NCI-H2171 (cell line): ENCODE measurements around the gene DDI1.

Source experiments
- DNase-seq: peaks from one replicate; lab custom pipeline; 2025; lab: John Stamatoyannopoulos, UW

Gene DDI1

DNA sequence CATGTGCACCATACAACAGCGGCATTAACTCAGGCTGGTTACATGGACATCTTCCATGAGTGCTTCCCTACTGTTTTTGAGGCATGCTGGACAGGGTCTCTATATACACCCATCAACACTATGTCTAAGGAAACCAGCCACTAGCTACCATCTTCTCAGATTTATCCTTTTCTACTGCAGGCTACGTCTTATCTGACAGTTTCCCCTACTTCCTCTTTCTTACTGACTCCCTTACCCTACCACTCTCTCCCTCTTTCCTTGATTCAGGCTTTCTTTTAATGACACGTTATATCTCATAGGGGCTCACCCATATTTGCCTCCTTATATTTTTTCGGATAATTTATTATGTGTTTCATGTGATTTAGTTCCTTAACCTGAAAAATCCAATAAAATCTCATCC, 41.8 kb downstream of the DDI1 start:
- no peak for DNase-seq

DNA sequence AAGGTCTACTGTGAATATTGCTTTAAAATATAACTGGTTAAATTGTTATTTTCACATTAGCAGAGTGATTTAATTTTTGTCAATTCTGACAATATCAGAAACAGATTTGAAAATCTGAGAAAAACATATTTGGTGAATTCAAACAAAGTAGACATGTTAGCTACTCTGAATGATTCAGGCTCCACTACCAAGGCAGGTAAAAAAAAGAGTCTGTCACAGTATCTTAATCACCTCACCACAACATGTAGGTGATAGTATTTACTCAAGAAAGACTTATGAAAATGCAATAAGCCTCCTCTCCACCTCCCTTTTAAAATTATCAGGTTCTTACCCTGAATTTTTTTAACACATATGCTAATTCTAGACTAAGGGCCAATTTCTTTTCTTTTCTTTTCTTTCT, 42.6 kb downstream of the DDI1 start:
- DNase-seq = no peak

DNA sequence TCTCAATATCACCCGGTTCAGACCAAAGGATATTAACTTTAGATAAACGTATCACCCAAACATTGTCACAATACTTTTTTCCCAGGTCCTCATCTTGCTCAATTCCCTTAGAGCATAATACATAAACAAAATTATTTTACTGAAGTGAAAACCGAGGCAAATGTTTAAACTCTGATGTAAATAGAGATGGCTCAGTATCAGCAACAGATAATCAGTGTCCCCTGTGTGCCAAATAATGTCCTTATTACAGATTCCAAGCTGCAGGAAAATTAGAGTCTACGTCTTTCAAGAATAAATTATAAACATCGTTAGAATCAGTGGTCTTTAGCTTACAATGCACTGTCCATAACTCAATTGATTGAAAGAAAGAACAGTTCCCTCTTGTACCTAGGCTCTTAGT, 50.2 kb downstream of the DDI1 start:
- DNase-seq = no peak
